GM18499 (cell line): ENCODE measurements around the gene CRYGB.
"Not testable (repeated sequence)": the region's sequence is repeated elsewhere in the genome, so short reads cannot be mapped to it uniquely, and the experiment has no call there.

Source experiments
- ATAC-seq: cut with Tn5 transposase; IDR thresholded peaks from one replicate; pipeline ENCODE4 v1.9.1; 2021; ENCODE audit warnings: moderate number of reproducible peaks; ENCODE audit not compliant: insufficient read depth, unreplicated experiment

The CRYGB gene

DNA sequence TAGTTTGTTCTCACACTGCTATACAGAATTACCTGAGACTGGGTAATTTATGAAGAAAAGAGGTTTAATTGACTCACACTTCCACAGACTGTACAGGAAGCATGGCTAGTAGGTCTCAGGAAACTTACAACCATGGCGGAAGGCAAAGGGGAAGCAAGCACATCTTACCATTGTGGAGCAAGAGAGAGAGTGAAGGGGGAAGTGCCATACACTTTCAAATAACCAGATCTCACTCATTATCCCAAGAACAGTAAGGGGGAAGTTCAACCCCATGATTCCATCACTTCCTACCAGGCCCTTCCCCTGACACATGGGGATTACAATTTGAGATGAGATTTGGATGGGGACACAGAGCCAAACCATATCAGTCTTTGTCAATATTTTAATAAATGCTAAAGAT lies 5.0 kb upstream of the CRYGB start:
- no peak for ATAC-seq

DNA sequence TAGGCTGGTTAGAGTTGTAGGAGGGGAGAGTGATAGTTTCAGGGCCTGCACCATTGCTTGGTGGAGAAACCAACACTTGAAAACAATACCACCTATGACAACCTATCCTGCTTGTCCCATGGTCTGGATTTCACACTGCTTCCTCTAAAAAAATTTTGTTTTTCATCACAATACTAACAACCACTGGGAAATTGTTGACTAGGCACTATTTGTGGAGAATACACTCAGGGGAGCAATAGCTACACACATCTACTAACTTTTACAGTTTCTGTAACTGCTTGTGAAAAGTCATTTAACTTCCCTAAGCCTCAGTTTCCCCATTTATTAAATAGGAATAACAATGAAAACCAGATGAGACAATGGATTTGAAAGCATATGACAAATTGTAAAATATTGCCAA lies 4.1 kb upstream of the CRYGB start:
- ATAC-seq = no peak

DNA sequence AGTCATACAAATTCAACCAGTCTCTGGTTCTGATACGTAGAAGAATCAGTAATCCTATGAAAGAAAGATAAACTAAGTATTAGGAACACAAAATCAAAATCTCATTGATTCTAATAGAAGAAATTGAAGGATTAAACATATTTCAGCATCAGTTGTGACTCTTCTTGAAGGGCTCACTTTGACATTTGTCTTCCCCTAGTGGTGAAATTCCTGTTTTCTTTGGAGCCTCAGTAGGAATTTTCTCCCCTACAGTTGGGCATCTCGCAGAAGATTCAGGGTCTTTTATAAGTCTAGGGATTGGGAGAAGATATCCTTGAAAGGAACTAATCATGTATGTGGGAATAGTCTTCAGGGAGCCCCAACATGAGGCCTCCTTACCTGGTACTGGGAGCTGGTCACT lies 2.8 kb upstream of the CRYGB start:
- ATAC-seq = no peak

DNA sequence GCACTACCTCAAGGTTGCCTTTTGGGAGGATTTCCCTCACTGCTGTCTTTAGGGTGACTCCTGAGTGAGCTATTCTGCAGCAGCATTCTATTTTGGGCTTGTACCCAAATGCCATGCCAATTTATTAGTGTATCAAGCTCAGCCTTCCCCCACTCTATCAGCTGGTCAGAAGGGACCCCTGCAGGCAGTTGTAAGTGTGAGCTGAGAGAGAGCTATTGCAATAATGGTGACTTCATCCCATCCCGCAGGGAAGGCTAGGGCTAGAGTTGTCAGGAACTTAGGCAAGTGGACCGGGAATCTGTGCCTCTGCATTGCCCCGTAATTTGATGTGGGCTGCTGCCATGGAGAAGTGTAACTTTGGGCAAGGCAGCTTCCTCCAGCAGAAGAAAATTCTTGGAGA lies 1.8 kb upstream of the CRYGB start:
- ATAC-seq = no peak

DNA sequence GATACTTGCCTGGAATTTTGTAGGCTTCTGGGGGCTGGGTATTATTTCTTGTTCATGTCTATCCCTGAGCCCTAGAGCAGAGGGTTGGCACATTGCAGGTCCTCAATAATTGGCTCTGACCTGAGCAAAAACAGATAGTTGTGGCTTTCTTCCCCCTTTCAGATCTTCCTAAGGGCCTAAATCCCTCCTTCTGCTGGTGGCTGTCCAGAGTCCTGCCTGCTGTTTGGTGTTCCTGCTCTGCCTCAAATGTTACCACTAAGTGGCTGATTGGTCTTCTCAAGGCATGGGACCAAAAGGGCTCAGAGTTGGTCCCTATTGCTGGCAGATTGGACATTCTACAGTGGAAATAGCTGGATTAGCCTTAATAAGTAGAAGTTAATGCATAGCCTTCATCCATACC lies 1.1 kb upstream of the CRYGB start:
- no peak for ATAC-seq

DNA sequence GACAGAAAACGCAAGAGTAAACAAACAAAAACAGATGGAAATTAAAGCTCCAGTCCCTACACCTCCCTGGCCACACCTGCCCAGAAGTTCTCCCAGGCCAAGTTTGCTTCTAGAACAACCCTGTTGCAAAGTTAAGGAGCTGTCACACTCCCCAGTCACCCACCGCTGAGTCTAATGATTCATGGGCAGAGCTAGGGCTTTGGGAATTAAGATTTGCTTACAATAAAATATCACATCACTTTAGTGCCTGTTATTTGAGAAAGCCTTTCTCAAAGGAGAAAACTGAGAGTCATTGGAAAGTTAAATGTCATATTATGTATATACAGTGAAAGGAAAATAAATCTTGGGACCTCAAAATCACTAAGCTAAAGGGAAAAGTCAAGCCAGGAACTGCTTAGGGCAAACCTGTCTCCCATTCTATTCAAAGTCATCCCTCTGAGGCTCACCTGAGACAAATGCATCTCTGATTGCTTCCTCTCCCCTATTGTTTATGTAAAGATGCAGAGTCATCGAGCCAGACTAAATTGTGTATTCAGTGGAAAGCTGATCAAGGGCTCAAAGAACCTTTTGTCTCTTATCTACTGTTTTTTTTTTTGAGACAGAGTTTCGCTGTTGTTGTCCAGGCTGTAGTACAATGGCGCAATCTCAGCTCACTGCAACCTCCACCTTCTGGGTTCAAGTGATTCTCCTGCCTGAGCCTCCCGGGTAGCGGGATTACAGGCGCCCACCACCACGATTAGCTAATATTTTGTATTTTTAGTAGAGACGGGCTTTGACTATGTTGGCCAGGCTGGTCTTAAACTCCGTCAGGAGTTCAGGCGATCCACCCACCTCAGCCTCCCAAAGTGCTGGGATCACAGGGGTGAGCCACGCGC lies 2.8 kb downstream of the CRYGB start:
- ATAC-seq = no peak

DNA sequence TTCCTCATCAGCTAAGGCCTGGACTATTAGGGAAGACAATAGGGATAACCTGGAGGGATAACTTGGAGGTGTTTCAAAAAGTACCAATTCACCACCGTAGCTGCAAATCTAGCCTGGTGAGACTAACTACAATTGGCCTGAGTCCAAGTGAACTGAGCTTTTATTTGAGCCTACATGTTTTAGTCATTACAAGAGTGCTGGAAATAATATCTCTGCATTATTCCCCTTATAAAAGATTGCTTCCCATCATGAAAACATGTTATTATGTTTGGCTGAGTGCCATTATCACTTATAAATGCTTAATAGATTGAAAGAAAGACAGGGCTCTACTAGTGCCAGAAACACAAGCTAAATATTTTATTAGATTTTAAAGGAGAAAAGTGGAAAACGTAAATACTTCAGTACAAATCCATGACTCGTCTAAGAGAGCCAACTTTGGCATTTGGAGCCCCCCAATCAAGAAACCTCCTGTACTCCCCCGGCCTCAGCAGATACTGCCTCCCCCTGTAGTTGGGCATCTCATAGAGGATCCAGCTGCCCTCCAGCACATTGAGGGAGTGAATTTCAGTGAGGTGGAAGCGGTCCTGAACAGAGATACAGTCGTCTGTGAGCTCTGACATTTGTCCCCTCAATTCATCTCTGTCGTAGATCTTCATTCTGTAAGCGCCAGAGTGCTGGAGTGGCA lies 3.6 kb downstream of the CRYGB start:
- no peak for ATAC-seq

DNA sequence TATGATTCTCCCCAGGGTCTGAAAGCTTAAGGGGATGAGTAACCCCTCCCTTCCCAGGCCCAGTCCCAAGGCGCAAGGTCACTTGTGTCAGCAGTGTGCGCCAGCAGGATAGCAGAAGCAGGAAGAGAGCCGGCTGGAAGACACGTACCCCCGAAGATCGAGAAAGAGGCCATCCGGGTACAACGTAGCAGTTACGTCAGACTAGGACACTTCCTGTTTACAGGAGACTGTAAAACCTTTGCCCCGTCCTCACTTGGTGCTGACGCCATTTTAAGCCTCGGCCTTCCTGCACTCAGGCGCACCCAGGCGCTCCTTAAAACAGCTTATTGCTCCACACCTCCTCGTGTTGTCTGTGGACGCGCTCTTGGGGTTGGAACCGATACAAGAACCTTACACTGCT lies 6.5 kb downstream of the CRYGB start:
- no peak for ATAC-seq

DNA sequence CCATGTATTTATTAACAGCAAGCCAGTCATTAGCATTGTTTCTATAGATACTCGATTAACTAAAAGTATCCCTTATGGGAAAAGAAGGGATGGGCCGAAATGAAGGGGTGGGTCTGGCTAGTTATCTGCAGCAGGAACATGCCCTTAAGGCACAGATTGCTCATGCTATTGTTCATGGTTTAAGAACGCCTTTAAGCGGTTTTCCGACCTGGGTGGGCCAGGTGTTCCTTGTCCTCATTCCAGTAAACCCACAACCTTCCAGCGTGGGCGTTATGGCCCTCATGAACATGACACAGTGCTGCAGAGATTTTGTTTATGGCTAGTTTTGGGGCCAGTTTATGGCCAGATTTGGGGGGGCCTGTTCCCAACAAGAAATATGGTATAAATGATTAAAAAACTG lies 7.6 kb downstream of the CRYGB start:
- not testable (repeated sequence) for ATAC-seq

DNA sequence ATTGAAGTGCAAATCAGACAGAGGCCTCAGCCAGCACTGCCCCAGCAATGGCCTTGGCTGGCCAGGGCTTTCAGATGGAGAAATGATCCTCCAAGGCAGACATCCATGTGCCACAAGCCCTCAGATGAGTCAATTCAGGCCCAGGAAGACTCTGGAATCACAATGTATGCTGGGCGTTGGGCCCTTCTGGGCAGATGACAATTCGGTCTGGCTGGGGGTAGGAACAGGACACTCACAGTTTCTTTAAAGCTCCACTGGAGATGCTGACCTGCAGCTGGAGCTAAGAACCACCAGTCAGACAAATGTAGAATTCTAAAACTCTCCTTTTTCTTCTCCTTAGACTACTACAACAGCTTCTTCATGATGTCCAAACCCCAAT lies 9.3 kb downstream of the CRYGB start:
- no peak for ATAC-seq

DNA sequence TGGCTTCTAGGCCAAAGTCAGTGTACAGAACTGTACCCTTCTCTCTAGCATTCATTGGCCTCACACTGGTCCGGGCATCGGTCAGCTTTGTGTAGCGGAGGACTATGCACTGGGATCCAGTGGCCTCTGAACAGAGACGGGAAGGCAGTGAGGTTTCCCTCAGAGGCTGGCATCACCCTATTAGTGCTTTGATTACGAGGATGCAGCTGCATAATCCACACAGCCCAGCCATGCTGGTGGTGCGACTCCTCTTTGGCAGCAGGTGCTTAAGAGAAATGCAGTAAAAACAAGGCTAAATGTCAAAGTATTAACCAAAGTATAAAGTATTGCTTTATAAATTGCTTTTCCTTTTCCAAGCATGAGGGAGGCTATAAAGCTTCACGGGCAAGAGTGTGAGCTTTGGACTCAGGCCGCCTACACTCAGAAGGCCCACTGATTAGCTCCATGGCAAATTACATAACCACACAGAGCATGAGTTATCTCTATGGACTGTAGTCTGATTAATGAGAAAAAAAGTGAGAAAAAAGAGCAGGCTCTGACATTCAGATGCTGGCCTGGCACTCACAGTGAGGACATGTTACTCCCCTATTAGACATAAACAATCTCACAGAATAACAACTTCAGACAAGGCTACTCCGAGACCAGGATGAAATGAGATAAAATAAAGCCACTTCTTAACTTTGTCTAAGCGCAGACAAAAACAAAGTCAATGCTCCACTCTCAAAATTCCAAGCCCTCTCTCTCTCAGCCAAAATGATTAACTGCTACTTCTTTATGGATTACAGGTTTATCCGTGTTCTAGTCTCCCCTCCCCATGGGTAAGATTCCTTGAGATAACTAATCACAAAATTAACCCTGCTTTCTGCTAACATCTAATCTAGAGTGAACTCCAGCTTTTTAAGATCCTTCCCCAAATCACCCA lies 9.9 kb downstream of the CRYGB start:
- no peak for ATAC-seq

DNA sequence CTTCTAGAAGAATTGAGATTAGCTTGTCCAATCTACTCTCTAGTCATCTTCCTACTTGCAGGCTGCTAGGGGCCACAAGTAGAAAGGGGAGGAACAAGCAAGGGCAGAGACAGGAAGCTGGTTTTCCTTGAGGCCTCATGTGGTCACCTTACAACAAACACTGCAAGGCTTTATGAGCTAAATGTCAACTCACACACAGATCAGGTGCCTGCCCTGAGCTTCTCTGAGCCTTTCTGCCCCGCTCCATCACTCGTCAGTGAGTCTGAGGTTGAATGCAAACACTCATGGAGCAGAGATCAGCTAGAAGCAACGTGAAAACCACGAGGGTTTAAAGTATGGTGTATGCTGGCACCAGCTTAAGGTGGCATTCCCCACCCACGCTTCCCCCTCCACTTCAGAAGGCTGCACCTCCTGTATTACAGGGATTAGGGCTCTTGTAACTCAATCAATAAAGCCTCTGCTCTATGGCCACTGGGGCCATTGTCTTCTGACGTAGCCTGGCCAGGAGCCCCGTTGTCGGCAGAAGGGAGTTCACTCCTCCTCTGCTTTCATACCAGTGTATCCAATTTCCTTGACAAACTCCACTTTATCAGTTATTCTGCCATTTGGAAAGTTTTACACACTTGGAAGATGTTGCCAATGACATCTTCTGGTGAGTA lies 10.9 kb downstream of the CRYGB start:
- no peak for ATAC-seq

DNA sequence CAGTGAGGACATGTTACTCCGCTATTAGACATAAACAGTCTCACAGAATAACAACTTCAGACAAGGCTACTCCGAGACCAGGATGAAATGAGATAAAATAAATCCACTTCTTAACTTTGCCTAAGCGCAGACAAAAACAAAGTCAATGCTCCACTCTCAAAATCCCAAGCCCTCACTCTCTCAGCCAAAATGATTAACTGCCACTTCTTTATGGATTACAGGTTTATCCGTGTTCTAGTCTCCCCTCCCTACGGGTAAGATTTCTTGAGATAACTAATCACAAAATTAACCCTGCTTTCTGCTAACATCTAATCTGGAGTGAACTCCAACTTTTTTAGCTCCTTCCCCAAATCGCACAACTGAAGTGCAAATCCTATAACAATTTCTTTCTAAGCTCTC lies 15.2 kb downstream of the CRYGB start:
- ATAC-seq = no peak

DNA sequence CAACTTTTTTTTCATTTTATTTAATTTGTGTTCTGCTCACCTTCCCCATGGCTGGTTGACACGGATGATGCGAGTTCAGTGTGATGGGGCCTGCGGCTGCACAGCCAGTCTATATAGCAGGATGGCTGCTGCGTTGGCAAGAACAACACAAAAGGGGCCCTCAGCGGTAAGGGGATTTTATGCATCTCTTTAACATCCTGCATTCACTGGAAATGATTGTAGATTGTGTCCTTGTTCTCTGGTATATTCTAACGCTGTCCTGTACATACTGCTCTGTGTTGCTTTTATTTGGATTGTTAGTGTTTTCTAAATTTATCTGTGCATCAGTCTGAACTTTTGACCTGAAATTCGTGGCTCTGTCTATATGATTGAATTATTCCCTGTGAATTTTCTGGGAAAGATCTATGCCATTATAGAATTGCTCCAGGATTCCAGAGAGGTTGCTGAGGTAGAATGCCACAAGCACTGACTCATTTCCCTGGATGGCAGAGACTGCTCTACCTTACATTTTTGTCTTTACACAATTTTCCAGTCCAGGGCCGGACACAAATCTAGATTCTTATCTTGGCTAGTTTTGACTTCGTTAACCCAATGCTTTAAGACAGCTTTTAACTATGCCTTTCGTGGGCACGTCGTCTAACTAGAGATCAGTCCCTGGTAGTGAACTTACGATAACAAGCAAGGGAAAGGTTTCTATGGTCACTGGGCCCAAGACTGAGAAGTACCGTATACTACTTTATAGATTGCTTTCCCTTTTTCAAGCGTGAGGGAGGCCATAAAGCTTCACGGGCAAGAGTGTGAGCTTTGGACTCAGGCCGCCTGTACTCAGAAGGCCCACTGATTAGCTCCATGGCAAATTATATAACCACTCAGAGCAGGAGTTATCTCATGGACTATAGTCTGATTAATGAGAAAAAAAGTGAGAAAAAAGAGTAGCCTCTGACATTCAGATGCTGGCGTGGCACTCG lies 15.9 kb downstream of the CRYGB start, which contains the start of gene CRYGC:
TSS of gene CRYGC (minus strand) at position 85 of the 968 bp plus-strand sequence. CDS start at position 49, 36 bp downstream.
- no peak for ATAC-seq

DNA sequence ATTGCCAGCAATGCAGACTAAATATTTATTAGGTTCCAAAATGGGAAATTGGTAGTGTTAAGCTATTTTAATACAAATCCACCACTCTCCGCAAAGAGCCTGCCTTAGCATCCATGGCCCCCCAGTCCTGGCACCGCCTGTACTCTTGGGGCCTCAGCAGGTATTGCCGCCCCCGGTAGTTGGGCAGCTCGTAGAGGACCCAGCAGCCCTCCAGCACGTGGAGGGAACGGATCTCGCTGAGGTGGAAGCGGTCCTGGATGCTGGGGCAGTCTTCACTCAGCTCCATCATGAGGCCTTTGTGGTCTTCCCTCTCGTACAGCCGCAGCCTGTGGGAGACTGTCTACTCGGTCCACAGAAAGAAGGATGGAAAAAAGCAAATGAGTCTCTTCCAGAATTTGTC lies 17.8 kb downstream of the CRYGB start:
- ATAC-seq = no peak

DNA sequence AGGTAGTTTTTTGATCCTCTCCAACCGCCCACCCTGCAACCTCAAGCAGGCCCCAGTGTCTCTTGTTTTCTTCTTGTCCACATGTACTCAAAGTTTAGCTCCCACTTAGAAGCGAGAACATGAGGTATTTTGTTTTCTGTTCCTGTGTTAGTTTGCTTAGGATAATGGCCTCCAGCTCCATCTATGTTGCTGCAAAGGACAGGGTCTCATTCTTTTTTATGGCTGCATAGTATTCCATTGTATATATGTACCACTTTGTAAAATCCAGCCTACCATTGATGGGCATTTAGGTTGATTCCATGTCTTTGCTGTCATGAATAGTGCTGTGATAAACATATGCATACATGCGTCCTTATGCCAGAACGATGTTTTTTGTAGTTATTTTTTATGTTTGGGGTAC lies 18.9 kb downstream of the CRYGB start:
- ATAC-seq = no peak

DNA sequence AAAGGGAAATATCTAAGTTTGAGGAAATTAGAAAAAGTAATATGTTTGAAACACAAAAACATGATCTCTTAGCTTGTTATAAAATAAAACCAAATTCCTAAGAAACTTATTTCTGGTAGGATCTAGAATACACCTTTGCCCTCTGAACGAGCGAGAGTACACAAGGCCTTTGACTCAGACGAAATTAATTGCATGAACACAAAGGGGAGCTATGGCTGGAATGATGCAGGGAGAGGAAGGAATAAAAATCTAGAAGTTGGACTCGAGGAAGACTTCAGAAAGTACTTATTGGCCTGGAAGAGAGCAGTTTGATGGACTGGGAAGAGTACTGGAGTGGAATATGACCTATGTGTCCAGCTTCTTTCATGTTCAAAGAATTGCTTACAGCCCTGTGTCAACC lies 20.7 kb downstream of the CRYGB start:
- no peak for ATAC-seq

DNA sequence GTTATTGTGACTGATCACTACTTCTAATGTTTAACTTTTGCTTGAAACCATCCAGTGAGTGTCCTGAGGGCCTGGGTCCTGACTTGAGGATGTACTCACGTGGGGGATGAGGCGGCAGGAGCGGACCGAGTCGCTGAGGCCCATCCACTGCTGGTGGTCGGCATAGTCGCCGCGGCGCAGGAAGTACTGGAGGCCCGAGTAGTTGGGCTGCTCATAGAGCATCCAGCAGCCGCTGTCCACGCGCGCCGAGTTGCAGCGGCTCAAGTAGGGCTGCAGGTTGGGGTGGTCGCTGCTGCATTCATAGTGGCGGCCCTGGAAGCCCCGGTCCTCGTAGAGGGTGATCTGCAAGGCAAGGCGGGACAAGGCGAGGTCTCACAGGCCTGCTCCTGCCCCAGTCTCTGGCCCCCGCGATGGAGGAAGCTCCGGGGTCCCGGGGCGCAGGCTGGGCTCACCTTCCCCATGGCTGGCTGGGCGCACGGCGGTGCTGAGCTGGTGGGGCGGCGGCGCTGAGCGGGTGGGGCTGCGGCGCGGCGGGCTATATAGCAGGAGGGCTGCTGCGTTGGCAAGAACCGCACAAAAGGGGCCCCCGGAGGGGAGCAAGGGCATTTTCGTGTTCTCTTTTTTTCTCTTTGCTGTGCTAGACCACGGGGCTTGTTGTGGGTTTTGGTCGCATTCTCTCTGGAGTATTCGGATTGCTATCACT lies 21.8 kb downstream of the CRYGB start, which contains the start of gene CRYGD:
TSS of gene CRYGD (minus strand) at position 512 of the 703 bp plus-strand sequence. CDS start at position 461, 51 bp downstream.
- ATAC-seq = not testable (repeated sequence)
